Amygdala (tissue), 56 donors: ENCODE results near the gene CHTF18.
"Not testable (repeated sequence)": the region's sequence is repeated elsewhere in the genome, so short reads cannot be mapped to it uniquely, and the experiment has no call there.

Experiments
- DNase-seq, 56 donors: peaks; one replicate each; lab custom pipeline; 2025; lab: John Stamatoyannopoulos, UW

CHTF18 gene

GRCh38 chr16:802914-803753 is 14.7 kb downstream of the CHTF18 start:
- no peak for DNase-seq

- DNase-seq: no peak
Observed at GRCh38 chr16:803754-804080, 15.3 kb downstream of the CHTF18 start.

- no peak for DNase-seq
Observed at GRCh38 chr16:804193-805048, 16.0 kb downstream of the CHTF18 start.

GRCh38 chr16:805474-805873 is 17.1 kb downstream of the CHTF18 start:
- no peak for DNase-seq

GRCh38 chr16:807347-808084 is 19.1 kb downstream of the CHTF18 start:
- peak; percentile 33 to 96 (median 83) for DNase-seq

- no peak for DNase-seq
Observed at GRCh38 chr16:808085-808386, 19.6 kb downstream of the CHTF18 start.

- peak in 48 of 56 donors; percentile 4 to 80 (median 36) for DNase-seq
Observed at GRCh38 chr16:813204-813915, 24.9 kb downstream of the CHTF18 start.

- DNase-seq: peak in 2 of 56 donors; percentile 11 to 31
Observed at GRCh38 chr16:813916-814412, 25.5 kb downstream of the CHTF18 start.

GRCh38 chr16:814974-815373 is 26.6 kb downstream of the CHTF18 start:
- no peak for DNase-seq

- no peak for DNase-seq
Observed at GRCh38 chr16:815861-816260, 27.4 kb downstream of the CHTF18 start.

GRCh38 chr16:817001-817906 is 28.8 kb downstream of the CHTF18 start:
- DNase-seq: peak in 1 of 56 donors; percentile 9

- no peak for DNase-seq
Observed at GRCh38 chr16:818132-818531, 29.7 kb downstream of the CHTF18 start.

GRCh38 chr16:818592-818991 is 30.2 kb downstream of the CHTF18 start:
- no peak for DNase-seq

GRCh38 chr16:819336-820043 is 31.1 kb downstream of the CHTF18 start:
- no peak for DNase-seq

GRCh38 chr16:820044-820408 is 31.6 kb downstream of the CHTF18 start:
- not testable (repeated sequence) for DNase-seq

- DNase-seq: no peak
Observed at GRCh38 chr16:820748-821147, 32.3 kb downstream of the CHTF18 start.

- DNase-seq: no peak
Observed at GRCh38 chr16:821751-822150, 33.3 kb downstream of the CHTF18 start.

GRCh38 chr16:822174-822908 is 33.9 kb downstream of the CHTF18 start:
- DNase-seq: no peak
